Measurements from ENCODE around the gene PDE3A. TPM values are rescaled to one million over a fixed set of nuclear protein-coding genes. Genes with fewer than 3 reads are reported as not detected.
"Not testable (repeated sequence)": the region's sequence is repeated elsewhere in the genome, so short reads cannot be mapped to it uniquely, and the experiment has no call there.

Gene PDE3A
- polyA plus RNA-seq, 1 of the 3 experiments (the other 2 are of a cell fraction) = 0.67 TPM

DNA sequence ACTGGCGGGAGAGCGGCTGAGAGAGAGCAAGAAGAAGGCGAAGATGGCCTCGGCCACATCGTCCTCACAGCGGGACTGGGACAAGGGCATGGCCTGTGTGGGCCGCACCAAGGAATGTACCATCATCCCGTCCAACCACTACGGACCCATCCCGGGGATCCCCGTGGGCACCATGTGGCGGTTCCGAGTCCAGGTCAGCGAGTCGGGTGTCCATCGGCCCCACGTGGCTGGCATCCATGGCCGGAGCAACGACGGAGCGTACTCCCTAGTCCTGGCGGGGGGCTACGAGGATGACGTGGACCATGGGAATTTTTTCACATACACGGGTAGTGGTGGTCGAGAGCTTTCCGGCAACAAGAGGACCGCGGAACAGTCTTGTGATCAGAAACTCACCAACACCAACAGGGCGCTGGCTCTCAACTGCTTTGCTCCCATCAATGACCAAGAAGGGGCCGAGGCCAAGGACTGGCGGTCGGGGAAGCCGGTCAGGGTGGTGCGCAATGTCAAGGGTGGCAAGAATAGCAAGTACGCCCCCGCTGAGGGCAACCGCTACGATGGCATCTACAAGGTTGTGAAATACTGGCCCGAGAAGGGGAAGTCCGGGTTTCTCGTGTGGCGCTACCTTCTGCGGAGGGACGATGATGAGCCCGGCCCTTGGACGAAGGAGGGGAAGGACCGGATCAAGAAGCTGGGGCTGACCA is 183.6 kb downstream of the PDE3A start:
- H3K4me2 ChIP-seq; H3K4me3 ChIP-seq (ENCODE audit: low read depth in 2 of 2, low read length in 1 of 2); H3K27ac ChIP-seq (ENCODE audit: low read depth in 2 of 2, low read length in 1 of 2); POLR2A ChIA-PET; H2AFZ ChIP-seq (ENCODE audit: low read depth); DNase-seq; H3K9ac ChIP-seq; H3K27me3 ChIP-seq (ENCODE audit: insufficient read depth); H3K36me3 ChIP-seq (replicated peaks in 1 of 2; ENCODE audit: control insufficient read depth in 1 of 2, insufficient read depth in 2 of 2, low read length in 1 of 2); H3K9me2 ChIP-seq; H3K9me3 ChIP-seq; H4K20me1 ChIP-seq (ENCODE audit: insufficient read depth): not testable (repeated sequence)
- Histone ChIP-seq H3K4me1 (ENCODE audit: control insufficient read depth in 1 of 2, insufficient read depth in 2 of 2, low read depth in 1 of 2, low read length in 1 of 2) (peaks cover 15 to 19% of the 10 kb centered on the region in 2 experiments; a peak in 2 of 4 replicates), H3K79me2 (ENCODE audit: insufficient read depth) (peaks cover 20% of the 10 kb centered on the region), H3F3A (replicated peaks; ENCODE audit: insufficient read depth) (peaks cover 12% of the 10 kb centered on the region)
- 97% methylated on average over 43 of the region's 48 CpGs for WGBS (ENCODE audit: low lambda C conversion rate)
- CTCF ChIA-PET = interaction anchor here (0.6 kb wide), 1 partner anchor 9 kb away, joined by 3 read pairs; no protein-coding TSS in a partner anchor

DNA sequence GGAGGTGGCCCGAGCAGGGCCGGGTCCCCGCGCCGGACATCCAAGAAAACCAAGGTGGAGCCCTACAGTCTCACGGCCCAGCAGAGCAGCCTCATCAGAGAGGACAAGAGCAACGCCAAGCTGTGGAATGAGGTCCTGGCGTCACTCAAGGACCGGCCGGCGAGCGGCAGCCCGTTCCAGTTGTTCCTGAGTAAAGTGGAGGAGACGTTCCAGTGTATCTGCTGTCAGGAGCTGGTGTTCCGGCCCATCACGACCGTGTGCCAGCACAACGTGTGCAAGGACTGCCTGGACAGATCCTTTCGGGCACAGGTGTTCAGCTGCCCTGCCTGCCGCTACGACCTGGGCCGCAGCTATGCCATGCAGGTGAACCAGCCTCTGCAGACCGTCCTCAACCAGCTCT is 184.2 kb downstream of the PDE3A start:
- H3K9me2 ChIP-seq; H3K9ac ChIP-seq; H2AFZ ChIP-seq (ENCODE audit: low read depth); DNase-seq; H3F3A ChIP-seq (replicated peaks; ENCODE audit: insufficient read depth); H3K27ac ChIP-seq (ENCODE audit: low read depth in 2 of 2, low read length in 1 of 2); H3K4me3 ChIP-seq (ENCODE audit: low read depth in 2 of 2, low read length in 1 of 2); CTCF ChIA-PET; H3K9me3 ChIP-seq; H3K4me2 ChIP-seq; H4K20me1 ChIP-seq (ENCODE audit: insufficient read depth); POLR2A ChIA-PET; H3K27me3 ChIP-seq (ENCODE audit: insufficient read depth): not testable (repeated sequence)
- 88% methylated on average over 6 of the region's 23 CpGs for WGBS (ENCODE audit: low lambda C conversion rate)
- H3K36me3 ChIP-seq (replicated peaks in 1 of 2; ENCODE audit: control insufficient read depth in 1 of 2, insufficient read depth in 2 of 2, low read length in 1 of 2) = peaks cover 0 to 11% of the 10 kb centered on the region in 2 experiments
- peaks cover 20% of the 10 kb centered on the region for H3K79me2 ChIP-seq (ENCODE audit: insufficient read depth)
- peaks cover 12 to 16% of the 10 kb centered on the region in 2 experiments; a peak in 2 of 4 replicates for H3K4me1 ChIP-seq (ENCODE audit: control insufficient read depth in 1 of 2, insufficient read depth in 2 of 2, low read depth in 1 of 2, low read length in 1 of 2)

DNA sequence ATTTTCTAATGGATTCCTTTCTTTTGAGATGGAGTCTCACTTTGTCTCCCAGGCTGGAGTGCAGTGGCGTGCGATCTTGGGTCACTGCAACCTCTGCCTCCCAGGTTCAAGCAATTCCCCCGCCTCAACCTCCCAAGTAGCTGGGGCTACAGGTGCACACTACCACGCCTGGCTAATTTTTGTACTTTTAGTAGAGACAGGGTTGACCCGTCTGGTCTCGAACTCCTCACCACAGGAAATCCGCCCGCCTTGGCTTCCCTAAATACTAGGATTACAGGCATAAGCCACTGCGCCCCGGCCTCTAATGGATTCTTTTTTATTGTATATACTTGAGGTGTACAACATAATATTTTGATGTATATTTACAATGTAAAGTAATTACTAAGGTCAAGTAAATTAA is 186.7 kb downstream of the PDE3A start:
- CTCF ChIA-PET = no interaction called here
- Histone ChIP-seq H3K36me3 (replicated peaks in 1 of 2; ENCODE audit: control insufficient read depth in 1 of 2, insufficient read depth in 2 of 2, low read length in 1 of 2) (peaks cover 0 to 14% of the 10 kb centered on the region in 2 experiments), H3K4me2 (no peak overlapping the region), H3F3A (replicated peaks; ENCODE audit: insufficient read depth) (peaks cover 6% of the 10 kb centered on the region), H3K4me3 (ENCODE audit: low read depth in 2 of 2, low read length in 1 of 2) (no peak overlapping the region), H4K20me1 (ENCODE audit: insufficient read depth) (no peaks in the 10 kb centered on the region), H3K4me1 (ENCODE audit: control insufficient read depth in 1 of 2, insufficient read depth in 2 of 2, low read depth in 1 of 2, low read length in 1 of 2) (peaks cover 0 to 4% of the 10 kb centered on the region in 2 experiments; a peak in 1 of 4 replicates), H3K9me2 (no peaks in the 10 kb centered on the region), H2AFZ (ENCODE audit: low read depth) (no peak overlapping the region), H3K27me3 (ENCODE audit: insufficient read depth) (no peaks in the 10 kb centered on the region), H3K79me2 (ENCODE audit: insufficient read depth) (peaks cover 12% of the 10 kb centered on the region), H3K9me3 (no peaks in the 10 kb centered on the region), H3K27ac (ENCODE audit: low read depth in 2 of 2, low read length in 1 of 2) (no peak overlapping the region), H3K9ac (no peak overlapping the region)
- no peak for TF ChIP-seq REST (IDR thresholded peaks at IDR 0.05; ENCODE audit: low read depth, low read length)
- TF ChIP-seq FOSL2 (IDR thresholded peaks at IDR 0.05; ENCODE audit: borderline replicate concordance, low read depth) = no peak
- TF ChIP-seq, protein P1, sequence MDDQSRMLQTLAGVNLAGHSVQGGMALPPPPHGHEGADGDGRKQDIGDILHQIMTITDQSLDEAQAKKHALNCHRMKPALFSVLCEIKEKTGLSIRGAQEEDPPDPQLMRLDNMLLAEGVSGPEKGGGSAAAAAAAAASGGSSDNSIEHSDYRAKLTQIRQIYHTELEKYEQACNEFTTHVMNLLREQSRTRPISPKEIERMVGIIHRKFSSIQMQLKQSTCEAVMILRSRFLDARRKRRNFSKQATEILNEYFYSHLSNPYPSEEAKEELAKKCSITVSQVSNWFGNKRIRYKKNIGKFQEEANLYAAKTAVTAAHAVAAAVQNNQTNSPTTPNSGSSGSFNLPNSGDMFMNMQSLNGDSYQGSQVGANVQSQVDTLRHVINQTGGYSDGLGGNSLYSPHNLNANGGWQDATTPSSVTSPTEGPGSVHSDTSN (IDR thresholded peaks at IDR 0.05) = no peak
- TF ChIP-seq RAD21 (IDR thresholded peaks at IDR 0.05; ENCODE audit: low read length) = no peak
- TF ChIP-seq MAX (IDR thresholded peaks at IDR 0.05; ENCODE audit: low read depth) = no peak
- no peak for TF ChIP-seq SIN3A (IDR thresholded peaks at IDR 0.05; ENCODE audit: borderline replicate concordance, low read depth, low read length)
- no peak for DNase-seq
- 95% methylated on average over 10 of the region's 10 CpGs for WGBS (ENCODE audit: low lambda C conversion rate)
- POLR2A ChIA-PET = no interaction called here

Data from SK-N-SH (cell line).